NCI-H748 (cell line): ENCODE data around the gene RCOR1.
"Not testable (repeated sequence)": the region's sequence is repeated elsewhere in the genome, so short reads cannot be mapped to it uniquely, and the experiment has no call there.

Source experiments
- DNase-seq: peaks from one replicate; lab custom pipeline; 2025; ENCODE audit not compliant: unreplicated experiment; lab: John Stamatoyannopoulos, UW

Gene RCOR1

GRCh38 chr14:102591372-102591943 is 991 bp upstream of the RCOR1 start:
- DNase-seq = peak; percentile 63

- DNase-seq = no peak
Measured at GRCh38 chr14:102592763-102593060, 263 bp downstream of the RCOR1 start.

GRCh38 chr14:102593061-102593824 is 794 bp downstream of the RCOR1 start:
- peak; percentile 71 for DNase-seq

GRCh38 chr14:102593825-102594137 is 1.3 kb downstream of the RCOR1 start:
- no peak for DNase-seq

GRCh38 chr14:102594514-102595175 is 2.2 kb downstream of the RCOR1 start:
- DNase-seq = peak; percentile 75

GRCh38 chr14:102601378-102601925 is 9.0 kb downstream of the RCOR1 start:
- DNase-seq = no peak

- no peak for DNase-seq
Measured at GRCh38 chr14:102602421-102603292, 10.2 kb downstream of the RCOR1 start.

GRCh38 chr14:102603293-102603907 is 11.0 kb downstream of the RCOR1 start:
- no peak for DNase-seq

- DNase-seq = no peak
Measured at GRCh38 chr14:102604183-102604582, 11.7 kb downstream of the RCOR1 start.

GRCh38 chr14:102605029-102605428 is 12.6 kb downstream of the RCOR1 start:
- no peak for DNase-seq

- no peak for DNase-seq
Measured at GRCh38 chr14:102606296-102606695, 13.8 kb downstream of the RCOR1 start.

GRCh38 chr14:102608064-102608446 is 15.6 kb downstream of the RCOR1 start:
- no peak for DNase-seq

- no peak for DNase-seq
Measured at GRCh38 chr14:102610968-102611811, 18.7 kb downstream of the RCOR1 start.

GRCh38 chr14:102616318-102616717 is 23.9 kb downstream of the RCOR1 start:
- no peak for DNase-seq

- no peak for DNase-seq
Measured at GRCh38 chr14:102616799-102617198, 24.4 kb downstream of the RCOR1 start.

- DNase-seq = not testable (repeated sequence)
Measured at GRCh38 chr14:102619012-102619411, 26.6 kb downstream of the RCOR1 start.

- DNase-seq = no peak
Measured at GRCh38 chr14:102620413-102620812, 28.0 kb downstream of the RCOR1 start.

GRCh38 chr14:102622262-102622885 is 29.9 kb downstream of the RCOR1 start:
- no peak for DNase-seq

GRCh38 chr14:102624666-102625065 is 32.2 kb downstream of the RCOR1 start:
- DNase-seq = no peak
